Upper lobe of left lung (tissue), 6 donors: Measurements from ENCODE around the gene SPATA2L. TPM values are rescaled to one million over a fixed set of nuclear protein-coding genes. Genes with fewer than 3 reads are reported as not detected.

Experiments used
- ATAC-seq, 2 donors: fragments of 200-7000 bp; cut with Tn5 transposase; one replicate each; pipeline ENCODE4 v1.9.1; 2022; ENCODE audit warnings: mild to moderate bottlenecking in 2 of 2, moderate library complexity in 2 of 2; ENCODE audit not compliant: low FRiP score in 2 of 2
- DNase-seq, 2 donors: peaks; one replicate each; pipeline ENCODE4 v3.0.0-alpha.2; 2019 to 2020
- H3K27ac ChIP-seq, 4 donors: fragments of 200-600 bp; sonication (generic); one replicate each; pipeline ENCODE4 v1.5.1; 2016 to 2019
- H3K27me3 ChIP-seq, 4 donors: fragments of 200-600 bp; sonication (generic); one replicate each; pipeline ENCODE4 v1.5.1; 2017 to 2019
- H3K36me3 ChIP-seq, 4 donors: fragments of 200-600 bp; sonication (generic); one replicate each; pipeline ENCODE4 v1.5.1; 2016 to 2019
- H3K4me1 ChIP-seq, 4 donors: fragments of 200-600 bp; sonication (generic); one replicate each; pipeline ENCODE4 v1.5.1; 2018 to 2019
- H3K4me3 ChIP-seq, 4 donors: fragments of 200-600 bp; sonication (generic); one replicate each; pipeline ENCODE4 v1.5.1; 2017 to 2019; ENCODE audit warnings: mild to moderate bottlenecking in 2 of 4, moderate library complexity in 1 of 4
- H3K9me3 ChIP-seq, 4 donors: fragments of 200-600 bp; sonication (generic); one replicate each; pipeline ENCODE4 v1.5.1; 2018 to 2019
- CTCF ChIP-seq, 6 experiments: fragments of 450-650 bp in 4 of 6; fragments of 200-600 bp in 2 of 6; sonication (generic) in 2 of 6; IDR thresholded peaks; one replicate each; pipeline ENCODE4 v1.5.1; 2016 to 2019; ENCODE audit warnings: antibody characterized with exemption in 6 of 6
- EP300 ChIP-seq, 4 donors: sonication (generic); formaldehyde crosslinking; IDR thresholded peaks; one replicate each; pipeline ENCODE4 v1.5.1; 2017; ENCODE audit warnings: antibody characterized with exemption in 4 of 4, control low read depth in 2 of 4
- POLR2A ChIP-seq, 4 donors: fragments of 450-650 bp; IDR thresholded peaks; one replicate each; pipeline ENCODE4 v1.5.1; 2016 to 2017; ENCODE audit warnings: antibody characterized with exemption in 4 of 4, mild to moderate bottlenecking in 2 of 4
- POLR2AphosphoS5 ChIP-seq, 2 donors: sonication (generic); formaldehyde crosslinking; IDR thresholded peaks; one replicate each; pipeline ENCODE4 v1.5.1; 2017; ENCODE audit warnings: antibody characterized with exemption in 2 of 2
- WGBS, 2 donors: methylation state at CpG; one replicate each; pipeline ENCODE4 v1.1.5; 2017 to 2018; 5-methylcytosine and 5-hydroxymethylcytosine counted together
- total RNA-seq, 6 donors: library from RNA; depleted of rRNA in 4 of 6; stranded (reverse); fragments of >200 nt in 4 of 6; gene quantifications; one replicate each; pipeline versions ENCODE4 v1.1.0 to v1.2.1, GENCODE V29; 2016 to 2021
- donor health status: DM: no; HTN: no; CAD: no; lungs with moderate emphysema.
- donor health status: DM: no; HTN: yes; CAD: no; lungs with severe emphysema.

Gene SPATA2L
- total RNA-seq, 6 donors from 2014 or later: 11.5 to 49.3 (median 26.5) TPM

- no peak overlapping the region for H3K4me3 ChIP-seq
- H3K4me1 ChIP-seq: peaks cover 0 to 2% (median 0%) of the 10 kb centered on the region in 4 donors
- no peak overlapping the region for H3K27ac ChIP-seq
- H3K36me3 ChIP-seq: peaks cover 16 to 69% (median 51%) of the 10 kb centered on the region in 4 donors
- 89 to 97% methylated on average over 10 to 11 of the region's 12 CpGs for WGBS, 2 donors
- H3K27me3 ChIP-seq: no peaks in the 10 kb centered on the region
- DNase-seq (no peak), ATAC-seq (no peak)
- no peak for TF ChIP-seq POLR2AphosphoS5 (IDR thresholded peaks at IDR 0.05)
- TF ChIP-seq EP300 (IDR thresholded peaks at IDR 0.05): no peak
- no peak for TF ChIP-seq POLR2A (IDR thresholded peaks at IDR 0.05)
- no peak for TF ChIP-seq CTCF (IDR thresholded peaks at IDR 0.05)
- H3K9me3 ChIP-seq: no peaks in the 10 kb centered on the region
Measured at GRCh38 chr16:89646906-89647305, 54.6 kb downstream of the SPATA2L start.

Other genes starting within 250 kb of the SPATA2L start
- 100 to 1,000 TPM in 5 of 6 donors, 10 to 100 TPM in 1; 92.4 to 313 (median 134) TPM for gene ANKRD11, start 211.1 kb downstream of the SPATA2L start, total RNA-seq
- 100 to 1,000 TPM in 4 of 6 donors, 10 to 100 TPM in 2; 72.6 to 419 (median 111) TPM for gene SPG7, start 193.3 kb downstream of the SPATA2L start, total RNA-seq
- 1,000 to 10,000 TPM; 1,332 to 3,837 (median 2,323) TPM for gene RPL13, start 141.0 kb downstream of the SPATA2L start, total RNA-seq
- gene CPNE7, start 125.9 kb downstream of the SPATA2L start, total RNA-seq: 10 to 100 TPM in 1 of 6 donors, 1 to 10 TPM in 3, not detected in 2; 1.4 to 14.7 (median 3.6) TPM
- 1 to 10 TPM in 3 of 6 donors, not detected in 3; 1.2 to 2.7 (median 1.5) TPM for gene DPEP1, start 88.1 kb downstream of the SPATA2L start, total RNA-seq
- gene CHMP1A, start 44.0 kb downstream of the SPATA2L start, total RNA-seq: 100 to 1,000 TPM in 1 of 6 donors, 10 to 100 TPM in 5; 51.4 to 117 (median 97.8) TPM
- gene SPATA33, start 43.9 kb downstream of the SPATA2L start, total RNA-seq: 10 to 100 TPM in 3 of 6 donors, 1 to 10 TPM in 3; 5.8 to 22.0 (median 8.8) TPM
- 100 to 1,000 TPM in 2 of 6 donors, 10 to 100 TPM in 4; 38.4 to 197 (median 85.3) TPM for gene CDK10, start 15.0 kb downstream of the SPATA2L start, total RNA-seq
- gene VPS9D1, start 19.2 kb upstream of the SPATA2L start, total RNA-seq: 10 to 100 TPM in 5 of 6 donors, 1 to 10 TPM in 1; 7.4 to 45.1 (median 20.2) TPM
- gene ZNF276, start 19.8 kb upstream of the SPATA2L start, total RNA-seq: 100 to 1,000 TPM in 1 of 6 donors, 10 to 100 TPM in 5; 28.6 to 172 (median 39.0) TPM
- gene FANCA, start 114.9 kb upstream of the SPATA2L start, total RNA-seq: 10 to 100 TPM in 4 of 6 donors, 1 to 10 TPM in 2; 5.5 to 25.1 (median 12.1) TPM
- 10 to 100 TPM in 4 of 6 donors, 1 to 10 TPM in 2; 6.1 to 52.4 (median 14.7) TPM for gene SPIRE2, start 126.8 kb upstream of the SPATA2L start, total RNA-seq
- gene TCF25, start 171.9 kb upstream of the SPATA2L start, total RNA-seq: 1,000 to 10,000 TPM in 1 of 6 donors, 100 to 1,000 TPM in 5; 132 to 1,060 (median 211) TPM
- 10 to 100 TPM in 2 of 6 donors, 1 to 10 TPM in 4; 4.9 to 44.0 (median 7.0) TPM for gene MC1R, start 217.2 kb upstream of the SPATA2L start, total RNA-seq
- 1 to 10 TPM in 3 of 6 donors, under 1 TPM in 2, not detected in 1; 0.33 to 9.2 (median 2.1) TPM for gene TUBB3, start 221.6 kb upstream of the SPATA2L start, total RNA-seq
- gene DEF8, start 247.1 kb upstream of the SPATA2L start, total RNA-seq: 100 to 1,000 TPM in 2 of 6 donors, 10 to 100 TPM in 4; 45.7 to 671 (median 80.5) TPM